HL-60 (cell line): ENCODE data around the gene CDC20.

Source experiments
- DNase-seq, 2 experiments: peaks; one replicate each; pipeline ENCODE4 v3.0.0-alpha.2; 2010 to 2020; ENCODE audit warnings: low read depth in 1 of 2, low spot score in 1 of 2
- H3K27ac ChIP-seq: fragments of 250-450 bp; sonication (Bioruptor Pico); replicated peaks from 2 replicates; pipeline ENCODE4 v1.5.1; 2020; ENCODE audit warnings: mild to moderate bottlenecking, moderate library complexity
- H3K27me3 ChIP-seq: fragments of 250-450 bp; sonication (Bioruptor Pico); 2 replicates; pipeline ENCODE4 v1.5.1; 2021; ENCODE audit warnings: mild to moderate bottlenecking, moderate library complexity; ENCODE audit not compliant: insufficient read depth, poor library complexity, severe bottlenecking
- H3K4me3 ChIP-seq: replicated peaks from 2 replicates; pipeline ENCODE4 v1.5.1; 2011; ENCODE audit warnings: mild to moderate bottlenecking, control low read depth, low read length; ENCODE audit not compliant: insufficient read depth
- CTCF ChIP-seq: IDR thresholded peaks from one replicate; pipeline ENCODE4 v1.5.1; 2011; ENCODE audit warnings: low read length, control low read depth, inconsistent platforms; ENCODE audit not compliant: insufficient read depth
- GABPA ChIP-seq: IDR thresholded peaks from 2 replicates; pipeline ENCODE4 v1.6.1; 2012; ENCODE audit warnings: low read depth
- POLR2AphosphoS5 ChIP-seq: IDR thresholded peaks from 2 replicates; pipeline ENCODE4 v1.6.1; 2012; ENCODE audit warnings: low read depth
- REST ChIP-seq: IDR thresholded peaks from 2 replicates; pipeline ENCODE4 v1.6.1; 2012; ENCODE audit warnings: low read depth; ENCODE audit not compliant: insufficient replicate concordance
- SPI1 ChIP-seq: IDR thresholded peaks from 2 replicates; pipeline ENCODE4 v1.6.1; 2012; ENCODE audit warnings: low read depth, mild to moderate bottlenecking, borderline replicate concordance

Gene CDC20

GRCh38 chr1:43338001-43338400 is 20.8 kb upstream of the CDC20 start:
- DNase-seq = no peak
- Histone ChIP-seq H3K27me3 (no peaks in the 10 kb centered on the region), H3K4me3 (no peak overlapping the region), H3K27ac (no peak overlapping the region)
- no peak for TF ChIP-seq SPI1
- no peak for TF ChIP-seq REST

- Histone ChIP-seq H3K27ac (no peak overlapping the region), H3K27me3 (no peaks in the 10 kb centered on the region), H3K4me3 (no peak overlapping the region)
- DNase-seq = no peak
- TF ChIP-seq REST (no peak), SPI1 (no peak), CTCF (no peak), GABPA (no peak), POLR2AphosphoS5 (no peak)
These were observed 19.1 kb upstream of the CDC20 start for GRCh38 chr1:43339584-43340232.

GRCh38 chr1:43340559-43340958 is 18.2 kb upstream of the CDC20 start:
- no peak overlapping the region for H3K4me3 ChIP-seq
- H3K27me3 ChIP-seq = no peaks in the 10 kb centered on the region
- no peak for TF ChIP-seq SPI1
- no peak for TF ChIP-seq CTCF
- TF ChIP-seq GABPA = no peak
- no peak for TF ChIP-seq REST
- no peak for TF ChIP-seq POLR2AphosphoS5
- DNase-seq = no peak
- no peak overlapping the region for H3K27ac ChIP-seq
